Measurements from ENCODE around the gene CENPV. TPM values are rescaled to one million over a fixed set of nuclear protein-coding genes. Genes with fewer than 3 reads are reported as not detected.

Gene CENPV
- total and polyA plus RNA-seq, 2 of the 13 experiments (the other 11 are each of a cell fraction or from before 2014, with no cell fraction given): 193 to 292 TPM

DNA sequence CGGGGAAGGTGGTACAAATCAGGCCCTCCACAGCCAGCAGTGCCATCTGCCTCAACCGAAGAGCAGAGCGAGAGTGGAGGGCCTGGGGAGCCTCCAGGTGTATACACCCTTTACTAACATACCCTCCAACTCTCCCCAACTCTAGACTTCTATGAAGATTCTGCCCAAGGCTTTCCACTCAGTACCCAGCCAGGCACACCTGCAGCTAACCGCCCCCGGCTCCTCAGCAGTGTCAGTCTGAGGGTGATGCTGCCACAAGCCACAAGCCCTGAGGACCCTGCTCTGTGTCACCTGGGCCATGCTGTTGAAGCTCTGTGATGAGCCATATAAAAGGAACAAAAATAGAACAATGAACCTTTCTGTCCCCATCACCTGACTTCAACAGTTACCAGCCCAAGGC is 3.8 kb downstream of the CENPV start:
- 100% methylated on average over 3 of the region's 5 CpGs for WGBS (ENCODE audit: low lambda C conversion rate)
- ATAC-seq (no peak), FAIRE-seq (no peak), DNase-seq (ENCODE audit: low spot score) (no peak)
- Histone ChIP-seq H3K4me1 (ENCODE audit: insufficient read depth, low read length) (peaks cover 37% of the 10 kb centered on the region), H3K27ac (ENCODE audit: extremely low read length, insufficient read depth, low read length) (no peak overlapping the region), H4K20me1 (ENCODE audit: insufficient read depth, low read length) (peaks cover 12% of the 10 kb centered on the region), H3K79me2 (ENCODE audit: insufficient read depth, low read length) (peaks cover 36% of the 10 kb centered on the region), H3K9ac (ENCODE audit: insufficient read depth, low read depth, low read length) (no peak overlapping the region), H3K36me3 (replicated peaks in 1 of 2; ENCODE audit: control insufficient read depth in 1 of 2, insufficient read depth in 2 of 2, low read length in 2 of 2) (peaks cover 12 to 27% of the 10 kb centered on the region in 2 experiments), H2AFZ (ENCODE audit: low read length) (no peak overlapping the region), H3K9me3 (ENCODE audit: low read length) (no peaks in the 10 kb centered on the region), H3K27me3 (ENCODE audit: control insufficient read depth in 1 of 2, insufficient read depth in 2 of 2, low read length in 2 of 2) (no peaks in the 10 kb centered on the region), H3K4me3 (replicated peaks in 1 of 3; ENCODE audit: insufficient read depth in 1 of 3, low read depth in 2 of 3, low read length in 3 of 3) (no peak overlapping the region), H3K4me2 (ENCODE audit: low read depth, low read length) (no peak overlapping the region; the same call in 1 of the 2 replicates)
- in situ Hi-C loops (cut with HindIII; ENCODE audit: extremely low pct_ligation_motif_present, low pct_unique_long_range_greater_than_20kb): no loop called here
- TF ChIP-seq THRA (CRISPR knock-in tag; IDR thresholded peaks at IDR 0.05; ENCODE audit: borderline replicate concordance) (no peak), POLR2A (IDR thresholded peaks at IDR 0.05; ENCODE audit: insufficient read depth in 1 of 2, low read depth in 2 of 2, low read length in 2 of 2) (peak in 1 of 2 experiments; percentile 24; a peak in 1 of 4 replicates)
- intact Hi-C loops (cut with micrococcal nuclease; ENCODE audit: unreplicated experiment): no loop called here
- CTCF ChIA-PET (ENCODE audit: low intra/inter-chr PET ratio, low total read pairs): no interaction called here
- no TSS peak for BruUV-seq (replicated peaks)
- POLR2A ChIA-PET: interaction anchor here (0.9 to 7.3 kb wide), 5 partner anchors 36 to 132 kb away, joined by 3 to 68 read pairs (median 7); partner anchors contain the start of gene PIGL

DNA sequence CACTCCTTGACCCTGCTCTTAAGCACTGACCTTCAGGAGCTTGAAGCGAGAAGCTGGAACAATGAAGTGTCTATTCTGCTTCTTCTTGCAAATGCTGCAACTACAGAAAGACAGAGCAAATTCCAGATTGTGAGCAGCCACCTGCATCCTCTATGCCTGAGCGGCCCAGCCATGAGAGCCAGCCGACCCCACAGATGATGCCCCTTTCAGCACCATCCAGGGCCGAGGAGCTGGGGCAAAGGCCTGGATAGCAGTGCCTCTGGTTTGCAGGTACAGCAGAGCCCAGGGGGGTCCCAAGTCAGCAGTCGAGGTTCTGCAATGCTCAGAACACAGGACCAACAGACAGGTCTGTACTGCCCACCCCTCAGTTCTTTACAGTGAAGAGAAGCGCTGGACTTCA is 4.7 kb downstream of the CENPV start:
- no peaks in the 10 kb centered on the region for H3K27me3 ChIP-seq (ENCODE audit: control insufficient read depth in 1 of 2, insufficient read depth in 2 of 2, low read length in 2 of 2)
- no peak for FAIRE-seq
- peaks cover 36% of the 10 kb centered on the region for H3K79me2 ChIP-seq (ENCODE audit: insufficient read depth, low read length)
- ChIA-PET CTCF (ENCODE audit: low intra/inter-chr PET ratio, low total read pairs) (no interaction called here), POLR2A (interaction anchor here (0.6 to 7.3 kb wide), 4 partner anchors 46 to 96 kb away, joined by 4 to 68 read pairs (median 25); no protein-coding TSS in a partner anchor)
- intact Hi-C loops (cut with micrococcal nuclease; ENCODE audit: unreplicated experiment): no loop called here
- peak; percentile 31 for TF ChIP-seq AGO2 (optimal IDR thresholded peaks at IDR 0.05; ENCODE audit: low read depth, low read length)
- 0 out of 2 replicates have a peak, but pooled peaks have one; percentile 29 for TF ChIP-seq POLR2AphosphoS5 (IDR thresholded peaks at IDR 0.05; ENCODE audit: low read depth, low read length)
- TF ChIP-seq GMEB1 (CRISPR knock-in tag; IDR thresholded peaks at IDR 0.05; ENCODE audit: borderline replicate concordance): no peak
- no peak for TF ChIP-seq ZFP36L1 (CRISPR knock-in tag; IDR thresholded peaks at IDR 0.05)
- TF ChIP-seq RBM22 (optimal IDR thresholded peaks at IDR 0.05; ENCODE audit: low read length): peak; percentile 62
- H4K20me1 ChIP-seq (ENCODE audit: insufficient read depth, low read length): peaks cover 12% of the 10 kb centered on the region
- no peak overlapping the region for H2AFZ ChIP-seq (ENCODE audit: low read length)
- no peak overlapping the region for H3K9ac ChIP-seq (ENCODE audit: insufficient read depth, low read depth, low read length)
- H3K4me1 ChIP-seq (ENCODE audit: insufficient read depth, low read length): peaks cover 31% of the 10 kb centered on the region
- H3K4me3 ChIP-seq (replicated peaks in 1 of 3; ENCODE audit: insufficient read depth in 1 of 3, low read depth in 2 of 3, low read length in 3 of 3): no peak overlapping the region
- WGBS (ENCODE audit: low lambda C conversion rate): 96% methylated on average over 3 of the region's 6 CpGs
- no peak overlapping the region for H3K27ac ChIP-seq (ENCODE audit: extremely low read length, insufficient read depth, low read length)
- BruUV-seq (replicated peaks): TSS peak; percentile 2
- no peak for DNase-seq (ENCODE audit: low spot score)
- ATAC-seq: no peak
- in situ Hi-C loops (cut with HindIII; ENCODE audit: extremely low pct_ligation_motif_present, low pct_unique_long_range_greater_than_20kb): no loop called here
- H3K9me3 ChIP-seq (ENCODE audit: low read length): no peaks in the 10 kb centered on the region
- no peak overlapping the region for H3K4me2 ChIP-seq (ENCODE audit: low read depth, low read length)
- peaks cover 17 to 32% of the 10 kb centered on the region in 2 experiments for H3K36me3 ChIP-seq (replicated peaks in 1 of 2; ENCODE audit: control insufficient read depth in 1 of 2, insufficient read depth in 2 of 2, low read length in 2 of 2)

Measured in HepG2 (cell line).